ENCODE results near the gene MALAT1.
"Not testable (repeated sequence)": the region's sequence is repeated elsewhere in the genome, so short reads cannot be mapped to it uniquely, and the experiment has no call there.

Gene MALAT1

DNA sequence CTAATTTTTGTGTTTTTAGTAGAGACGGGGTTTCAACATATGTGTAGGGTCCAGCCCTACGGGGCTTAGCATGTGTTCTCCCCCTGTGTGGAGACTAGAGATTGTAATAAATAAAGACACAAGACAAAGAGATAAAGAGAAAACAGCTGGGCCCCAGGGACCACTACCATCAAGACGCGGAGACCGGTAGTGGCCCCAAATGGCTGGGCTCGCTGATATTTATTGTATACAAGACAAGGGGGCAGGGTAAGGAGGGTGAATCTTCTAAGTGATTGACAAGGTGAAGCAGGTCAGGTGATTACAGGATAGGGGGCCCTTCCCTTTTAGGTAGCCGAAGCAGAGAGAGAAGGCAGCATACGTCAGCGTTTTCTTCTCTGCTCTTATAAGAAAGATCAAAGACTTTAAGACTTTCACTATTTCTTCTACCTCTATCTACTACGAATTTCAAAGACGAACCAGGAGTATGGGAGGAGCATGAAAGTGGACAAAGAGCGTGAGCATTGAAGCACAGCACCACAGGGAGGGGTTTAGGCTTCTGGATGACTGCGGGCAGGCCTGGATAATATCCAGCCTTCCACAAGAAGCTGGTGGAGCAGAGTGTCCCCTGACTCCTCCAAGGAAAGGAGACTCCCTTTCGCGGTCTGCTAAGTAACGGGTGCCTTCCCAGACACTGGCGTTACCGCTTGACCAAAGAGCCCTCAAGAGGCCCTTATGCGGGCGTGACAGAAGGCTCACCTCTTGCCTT lies 23.1 kb downstream of the MALAT1 start:
- DNase-seq (ENCODE audit: low read depth, low spot score): not testable (repeated sequence)

DNA sequence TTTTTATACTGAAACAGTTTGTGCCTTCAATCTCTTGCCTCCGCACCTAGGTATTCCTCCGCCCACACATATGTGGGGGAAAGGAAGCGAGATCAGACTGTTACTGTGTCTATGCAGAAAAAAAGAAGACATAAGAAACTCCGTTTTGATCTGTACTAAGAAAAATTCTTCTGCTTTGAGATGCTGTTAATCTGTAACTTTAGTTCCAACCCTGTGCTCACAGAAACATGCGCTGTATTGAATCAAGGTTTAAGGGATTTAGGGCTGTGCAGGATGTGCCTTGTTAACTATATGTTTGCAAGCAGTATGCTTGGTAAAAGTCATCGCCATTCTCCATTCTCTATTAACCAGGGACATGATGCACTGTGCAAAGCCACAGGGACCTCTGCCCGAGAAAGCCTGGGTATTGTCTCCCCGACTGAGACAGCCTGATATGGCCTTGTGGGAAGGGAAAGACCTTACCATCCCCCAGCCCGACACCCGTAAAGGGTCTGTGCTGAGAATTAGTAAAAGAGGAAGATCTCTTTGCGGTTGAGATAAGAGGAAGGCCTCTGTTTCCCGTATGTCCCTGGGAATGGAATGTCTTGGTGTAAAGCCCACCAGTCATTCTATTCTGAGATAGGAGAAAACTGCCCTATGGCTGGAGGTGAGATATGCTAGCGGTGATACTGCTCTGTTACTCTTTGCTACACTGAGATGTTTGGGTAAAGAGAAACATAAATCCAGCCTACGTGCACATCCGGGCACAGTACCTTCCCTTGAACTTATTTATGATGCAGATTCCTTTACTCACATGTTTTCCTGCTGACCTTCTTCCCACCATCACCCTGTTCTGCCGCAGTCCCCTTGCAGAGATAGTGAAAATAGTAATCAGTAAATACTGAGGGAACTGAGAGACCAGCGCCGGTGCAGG lies 24.1 kb downstream of the MALAT1 start:
- DNase-seq (ENCODE audit: low read depth, low spot score): not testable (repeated sequence)

GRCh38 chr11:65523631-65523968 lies 24.8 kb downstream of the MALAT1 start:
- DNase-seq (ENCODE audit: low read depth, low spot score): not testable (repeated sequence)

DNA sequence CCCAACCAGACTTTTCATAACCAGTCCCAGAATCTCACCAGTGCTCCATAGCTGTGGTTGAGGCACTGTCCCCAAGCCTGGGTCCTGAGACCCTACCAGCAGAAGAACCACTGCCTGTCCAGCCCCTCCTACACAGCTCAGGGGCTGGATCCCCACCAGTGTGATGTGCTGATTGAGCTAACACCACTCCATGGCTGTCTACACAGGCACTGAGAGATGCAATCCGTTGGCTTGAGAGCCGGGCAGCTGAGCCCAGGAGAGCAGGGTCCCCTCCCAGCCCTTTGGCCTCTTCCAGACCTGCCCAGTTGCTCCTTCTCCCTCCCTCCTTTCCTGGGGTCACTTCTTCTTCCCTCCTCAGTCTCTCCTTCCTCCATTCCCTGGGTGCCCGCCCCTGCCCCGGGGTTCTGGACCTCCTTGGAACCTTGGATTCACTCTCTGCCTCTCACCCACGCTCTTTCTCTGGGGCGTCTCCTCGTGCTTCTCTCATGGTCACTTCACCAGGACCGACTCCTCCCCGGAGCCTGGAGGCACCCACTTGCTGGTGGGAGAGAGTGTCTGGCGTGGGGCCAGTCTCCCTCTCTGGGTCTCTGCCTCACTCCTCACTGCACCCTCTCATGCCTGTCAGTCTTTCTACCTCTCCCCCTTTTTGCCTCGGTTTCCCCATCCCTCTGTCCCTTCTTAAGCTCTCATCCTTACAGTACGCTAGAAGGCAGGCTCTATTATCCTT lies 25.3 kb downstream of the MALAT1 start:
- no peak for DNase-seq (ENCODE audit: low read depth, low spot score)

- no peak for DNase-seq (ENCODE audit: low read depth, low spot score)
Observed at GRCh38 chr11:65524741-65525545, 26.1 kb downstream of the MALAT1 start, which contains the start of gene SCYL1. Gene SCYL1, plus strand, starts transcription at chr11:65525083. Its CDS starts 71 bp downstream, at chr11:65525154.

- DNase-seq (ENCODE audit: low read depth, low spot score): no peak
Observed at GRCh38 chr11:65525546-65526480, 27.0 kb downstream of the MALAT1 start.

DNA sequence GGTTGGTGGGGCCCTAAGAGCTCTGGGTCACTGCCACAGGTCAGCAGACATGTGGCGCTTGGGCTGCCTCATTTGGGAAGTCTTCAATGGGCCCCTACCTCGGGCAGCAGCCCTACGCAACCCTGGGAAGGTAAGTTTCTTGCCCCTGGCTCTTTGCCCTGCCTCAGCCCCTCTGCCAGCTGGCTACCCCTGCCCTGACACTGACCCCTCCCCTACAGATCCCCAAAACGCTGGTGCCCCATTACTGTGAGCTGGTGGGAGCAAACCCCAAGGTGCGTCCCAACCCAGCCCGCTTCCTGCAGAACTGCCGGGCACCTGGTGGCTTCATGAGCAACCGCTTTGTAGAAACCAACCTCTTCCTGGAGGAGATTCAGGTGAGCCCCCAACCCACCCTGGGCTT lies 27.9 kb downstream of the MALAT1 start:
- no peak for DNase-seq (ENCODE audit: low read depth, low spot score)

DNA sequence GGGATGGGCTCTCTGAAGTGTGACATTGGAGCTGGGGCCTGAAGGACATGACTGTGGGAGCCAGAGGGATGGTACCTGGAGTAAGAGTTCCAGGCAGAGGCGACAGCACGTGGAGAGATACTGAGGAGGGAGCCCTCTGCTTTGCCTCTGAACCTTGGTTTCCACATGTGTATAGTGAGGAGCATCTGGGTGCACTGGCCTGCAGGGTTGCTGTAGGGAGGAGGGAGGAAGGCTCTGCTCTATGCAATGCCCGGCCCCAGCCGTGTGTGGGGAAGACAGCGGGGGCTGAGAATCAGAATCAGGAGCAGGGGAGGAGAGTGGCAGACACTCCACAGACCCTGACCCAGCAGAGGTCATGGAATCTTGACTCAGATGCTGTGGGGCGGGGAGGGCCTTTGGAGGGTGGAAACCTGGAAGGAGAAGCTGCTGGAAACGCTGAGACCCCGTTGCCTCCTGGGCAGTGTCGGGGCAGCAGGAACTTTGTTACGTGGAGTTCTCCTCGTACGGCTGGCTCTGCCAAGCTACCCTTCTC lies 30.0 kb downstream of the MALAT1 start:
- no peak for DNase-seq (ENCODE audit: low read depth, low spot score)

GRCh38 chr11:65529475-65530156 lies 30.8 kb downstream of the MALAT1 start:
- no peak for DNase-seq (ENCODE audit: low read depth, low spot score)

GRCh38 chr11:65530157-65530496 lies 31.3 kb downstream of the MALAT1 start:
- no peak for DNase-seq (ENCODE audit: low read depth, low spot score)

DNA sequence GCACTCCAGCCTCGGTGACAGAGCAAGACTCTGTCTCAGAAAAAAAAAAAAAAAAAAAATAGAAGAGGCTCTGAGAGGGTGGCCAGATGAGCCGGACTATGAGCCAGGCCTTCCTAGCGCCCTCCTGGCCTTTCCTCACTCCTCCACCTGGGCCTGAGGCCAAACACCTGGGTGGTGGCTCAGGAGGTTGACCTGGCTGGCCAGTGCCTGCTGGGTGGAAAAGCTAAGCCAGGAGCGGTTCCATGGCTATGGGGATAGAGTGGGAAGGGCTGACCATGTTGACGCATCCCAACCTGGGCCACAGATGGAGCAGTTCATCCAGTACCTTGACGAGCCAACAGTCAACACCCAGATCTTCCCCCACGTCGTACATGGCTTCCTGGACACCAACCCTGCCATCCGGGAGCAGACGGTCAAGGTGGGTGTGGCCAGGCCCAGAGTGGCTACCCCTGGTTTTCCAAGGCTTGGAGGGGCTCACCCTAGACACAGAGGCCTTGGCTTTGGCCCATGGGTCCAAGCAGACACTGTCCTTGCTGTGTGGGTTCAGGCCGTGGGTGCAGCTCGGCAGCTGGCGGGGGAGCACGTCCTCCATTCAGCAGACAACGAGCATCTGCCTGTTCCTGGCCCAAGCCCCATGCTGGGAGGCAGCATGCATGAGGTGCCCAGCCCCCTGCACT lies 33.7 kb downstream of the MALAT1 start:
- no peak for DNase-seq (ENCODE audit: low read depth, low spot score)

DNA sequence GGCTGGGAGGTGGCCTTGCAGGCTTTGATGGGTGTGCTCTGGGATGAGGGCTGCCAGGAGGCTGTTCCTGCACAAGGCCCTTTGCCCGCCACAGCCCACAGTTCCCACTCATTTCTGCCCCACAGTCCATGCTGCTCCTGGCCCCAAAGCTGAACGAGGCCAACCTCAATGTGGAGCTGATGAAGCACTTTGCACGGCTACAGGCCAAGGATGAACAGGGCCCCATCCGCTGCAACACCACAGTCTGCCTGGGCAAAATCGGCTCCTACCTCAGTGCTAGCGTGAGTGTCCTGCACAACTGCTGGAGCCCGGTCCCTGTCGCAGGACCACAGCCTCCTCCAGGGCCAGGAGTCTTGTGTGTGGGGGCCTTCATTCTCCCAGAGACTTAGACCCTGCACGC lies 36.3 kb downstream of the MALAT1 start:
- DNase-seq (ENCODE audit: low read depth, low spot score): no peak

DNA sequence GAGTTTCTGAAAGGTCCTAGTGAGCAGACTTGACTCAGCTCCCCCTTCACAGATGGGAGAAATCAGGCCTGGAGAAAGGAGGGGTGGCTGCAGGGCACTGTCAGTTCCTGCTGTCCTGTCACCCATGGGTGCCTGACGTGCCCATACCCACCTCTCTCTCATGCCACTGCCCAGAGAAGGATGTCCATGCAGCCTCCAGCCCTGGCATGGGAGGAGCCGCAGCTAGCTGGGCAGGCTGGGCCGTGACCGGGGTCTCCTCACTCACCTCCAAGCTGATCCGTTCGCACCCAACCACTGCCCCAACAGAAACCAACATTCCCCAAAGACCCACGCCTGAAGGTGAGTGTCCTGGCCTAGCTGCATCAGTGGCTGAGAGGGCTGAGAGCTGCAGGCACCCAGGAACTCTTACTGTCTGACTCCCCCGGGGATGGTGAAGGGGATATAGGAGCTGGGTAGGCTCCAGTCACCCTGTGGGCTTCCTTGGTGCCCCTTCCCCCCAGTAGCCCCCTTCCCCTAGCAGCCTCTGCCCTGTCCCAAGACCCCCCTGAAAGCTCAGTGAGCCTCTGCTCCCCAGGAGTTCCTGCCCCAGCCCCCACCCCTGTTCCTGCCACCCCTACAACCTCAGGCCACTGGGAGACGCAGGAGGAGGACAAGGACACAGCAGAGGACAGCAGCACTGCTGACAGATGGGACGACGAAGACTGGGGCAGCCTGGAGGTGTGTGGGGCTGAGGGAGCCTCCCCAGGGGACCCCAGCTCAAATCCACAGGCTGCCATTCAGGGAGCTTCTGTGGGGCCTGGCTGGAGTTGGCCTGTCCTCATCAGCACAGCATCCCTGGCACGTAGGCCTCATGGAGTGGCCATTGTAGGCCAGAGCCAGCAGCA lies 37.8 kb downstream of the MALAT1 start:
- DNase-seq (ENCODE audit: low read depth, low spot score): no peak

DNA sequence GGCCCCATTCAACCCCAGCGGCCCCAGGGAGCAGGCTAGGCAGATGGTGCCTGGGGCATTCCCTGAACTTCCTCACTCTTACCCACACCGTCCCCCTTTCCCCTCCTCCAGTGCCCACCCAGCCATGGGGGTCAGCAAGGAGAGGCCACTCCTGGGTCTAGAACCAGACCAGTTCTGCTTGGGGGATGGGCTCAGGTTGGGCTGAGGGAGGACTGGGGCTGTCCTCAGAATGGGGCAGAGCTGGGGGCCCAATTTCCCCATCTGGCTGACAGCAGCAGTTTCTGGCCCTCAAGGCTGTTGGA lies 38.4 kb downstream of the MALAT1 start:
- no peak for DNase-seq (ENCODE audit: low read depth, low spot score)

GRCh38 chr11:65537620-65538231 lies 38.9 kb downstream of the MALAT1 start:
- DNase-seq (ENCODE audit: low read depth, low spot score): no peak

DNA sequence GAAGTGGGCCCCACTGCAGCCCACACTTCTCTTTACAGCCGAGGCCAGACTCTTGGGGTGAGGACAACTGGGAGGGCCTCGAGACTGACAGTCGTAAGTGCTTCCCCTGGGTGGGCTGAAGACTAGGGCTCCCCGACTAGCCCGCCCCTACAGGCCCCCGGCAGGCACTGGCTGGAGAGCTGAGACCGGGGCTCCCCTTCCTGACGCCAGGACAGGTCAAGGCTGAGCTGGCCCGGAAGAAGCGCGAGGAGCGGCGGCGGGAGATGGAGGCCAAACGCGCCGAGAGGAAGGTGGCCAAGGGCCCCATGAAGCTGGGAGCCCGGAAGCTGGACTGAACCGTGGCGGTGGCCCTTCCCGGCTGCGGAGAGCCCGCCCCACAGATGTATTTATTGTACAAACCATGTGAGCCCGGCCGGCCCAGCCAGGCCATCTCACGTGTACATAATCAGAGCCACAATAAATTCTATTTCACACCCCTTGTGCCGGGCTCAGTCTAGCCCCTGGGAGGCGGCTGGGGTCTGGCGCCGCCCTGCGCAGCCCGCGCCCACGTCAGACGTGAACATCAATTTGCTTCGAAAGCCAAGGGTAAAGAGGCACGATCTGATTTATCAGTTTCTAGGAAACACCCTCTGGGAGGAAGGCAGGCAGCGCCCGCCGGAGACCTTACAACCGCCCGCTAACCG lies 39.5 kb downstream of the MALAT1 start:
- no peak for DNase-seq (ENCODE audit: low read depth, low spot score)

Measured in smooth muscle cell of the brain vasculature (primary cell).